RWPE1 (cell line): Measurements from ENCODE around the gene SPAG16.

Experiments used
- CTCF ChIA-PET: fragments of 350-600 bp; sonication (Branson Sonifier 250); formaldehyde crosslinking; extraction: SDS; loops from one replicate; lab custom pipeline; 2021; lab: Yijun Ruan, JAX
- POLR2A ChIA-PET: fragments of 400-600 bp; formaldehyde crosslinking; extraction: SDS; loops from one replicate; lab custom pipeline; 2020; ENCODE audit warnings: antibody characterized with exemption; ENCODE audit not compliant: low non-redundant PET; lab: Yijun Ruan, JAX
- DNase-seq: peaks from one replicate; pipeline ENCODE4 v3.0.0; 2012; ENCODE audit warnings: low spot score
- H3K27ac ChIP-seq: fragments of 450-650 bp; 2 replicates; pipeline ENCODE4 v1.5.1; 2017
- CTCF ChIP-seq: fragments of 450-650 bp; conservative IDR thresholded peaks from 2 replicates; pipeline ENCODE4 v1.5.1; 2017; ENCODE audit warnings: low read depth, mild to moderate bottlenecking

Gene SPAG16

GRCh38 chr2:214034417-214034816 lies 750.2 kb downstream of the SPAG16 start:
- POLR2A ChIA-PET, result no interaction called here
- no peak overlapping the region for H3K27ac ChIP-seq
- DNase-seq, result no peak
- CTCF ChIA-PET, result interaction anchor here (0.5 to 0.6 kb wide), 2 partner anchors 15 to 667 kb away, joined by 3 read pairs; no protein-coding TSS in a partner anchor
- TF ChIP-seq CTCF, result no peak

GRCh38 chr2:214035091-214035852 lies 751.0 kb downstream of the SPAG16 start:
- no peak for DNase-seq
- no peak overlapping the region for H3K27ac ChIP-seq
- ChIA-PET CTCF (no interaction called here), POLR2A (no interaction called here)
- no peak for TF ChIP-seq CTCF

- no peak for DNase-seq
- no peak overlapping the region for H3K27ac ChIP-seq
- POLR2A ChIA-PET, result no interaction called here
- CTCF ChIA-PET, result no interaction called here
- TF ChIP-seq CTCF, result no peak
These were observed 751.7 kb downstream of the SPAG16 start for GRCh38 chr2:214035921-214036320.

GRCh38 chr2:214038186-214038585 lies 753.9 kb downstream of the SPAG16 start:
- H3K27ac ChIP-seq, result no peak overlapping the region
- CTCF ChIA-PET, result no interaction called here
- no peak for TF ChIP-seq CTCF
- POLR2A ChIA-PET, result no interaction called here
- no peak for DNase-seq

- ChIA-PET POLR2A (no interaction called here), CTCF (no interaction called here)
- H3K27ac ChIP-seq, result no peak overlapping the region
- DNase-seq, result no peak
- no peak for TF ChIP-seq CTCF
These were observed 766.5 kb downstream of the SPAG16 start for GRCh38 chr2:214050731-214051130.

- DNase-seq, result no peak
- ChIA-PET POLR2A (no interaction called here), CTCF (no interaction called here)
- no peak for TF ChIP-seq CTCF
- H3K27ac ChIP-seq, result no peak overlapping the region
These were observed 767.3 kb downstream of the SPAG16 start for GRCh38 chr2:214051585-214051984.
